Measurements from ENCODE around the gene ZFR2.
A peak's percentile ranks its signal among the peaks of the same experiment; 100 is the strongest.
"Not testable (repeated sequence)": the region's sequence is repeated elsewhere in the genome, so short reads cannot be mapped to it uniquely, and the experiment has no call there.

Gene ZFR2

DNA sequence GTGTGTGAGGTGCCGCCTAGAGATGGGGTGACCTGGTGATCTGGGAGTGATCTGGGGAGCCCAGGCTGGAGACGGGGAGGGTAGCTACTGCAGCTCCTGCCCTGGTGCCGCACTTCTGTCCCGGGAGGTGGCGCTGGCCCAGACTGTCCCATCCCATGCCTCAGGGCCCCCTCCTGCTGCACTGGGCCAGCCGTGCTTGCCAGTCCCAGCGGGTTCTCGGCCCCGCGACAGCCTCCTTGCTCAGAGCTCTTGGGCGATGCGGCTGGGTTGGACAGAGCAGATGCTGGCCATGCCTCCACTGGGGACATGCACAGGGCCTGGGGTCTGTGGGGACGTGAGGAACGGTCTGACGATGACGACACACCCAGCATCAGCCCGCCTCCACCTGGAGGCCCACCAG is 99.3 kb downstream of the ZFR2 start:
- DNase-seq = no peak

DNA sequence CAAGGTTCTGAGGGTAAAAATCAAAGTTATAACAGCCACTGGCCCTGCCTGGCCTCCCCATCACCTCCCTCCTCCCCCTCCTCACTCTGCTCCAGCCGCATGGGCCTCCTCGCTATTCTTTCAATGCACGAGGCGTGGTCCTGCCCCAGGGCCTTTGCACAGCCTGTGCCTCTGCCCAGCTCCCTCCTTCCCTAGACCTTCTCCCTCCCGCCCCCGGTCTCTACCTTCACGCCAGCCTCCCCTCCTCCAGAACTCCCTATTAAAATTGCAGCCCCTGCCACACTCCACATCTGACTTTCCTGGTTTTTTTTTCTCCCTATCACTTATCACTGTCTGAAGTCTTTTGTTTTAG is 100.1 kb downstream of the ZFR2 start:
- no peak for DNase-seq

DNA sequence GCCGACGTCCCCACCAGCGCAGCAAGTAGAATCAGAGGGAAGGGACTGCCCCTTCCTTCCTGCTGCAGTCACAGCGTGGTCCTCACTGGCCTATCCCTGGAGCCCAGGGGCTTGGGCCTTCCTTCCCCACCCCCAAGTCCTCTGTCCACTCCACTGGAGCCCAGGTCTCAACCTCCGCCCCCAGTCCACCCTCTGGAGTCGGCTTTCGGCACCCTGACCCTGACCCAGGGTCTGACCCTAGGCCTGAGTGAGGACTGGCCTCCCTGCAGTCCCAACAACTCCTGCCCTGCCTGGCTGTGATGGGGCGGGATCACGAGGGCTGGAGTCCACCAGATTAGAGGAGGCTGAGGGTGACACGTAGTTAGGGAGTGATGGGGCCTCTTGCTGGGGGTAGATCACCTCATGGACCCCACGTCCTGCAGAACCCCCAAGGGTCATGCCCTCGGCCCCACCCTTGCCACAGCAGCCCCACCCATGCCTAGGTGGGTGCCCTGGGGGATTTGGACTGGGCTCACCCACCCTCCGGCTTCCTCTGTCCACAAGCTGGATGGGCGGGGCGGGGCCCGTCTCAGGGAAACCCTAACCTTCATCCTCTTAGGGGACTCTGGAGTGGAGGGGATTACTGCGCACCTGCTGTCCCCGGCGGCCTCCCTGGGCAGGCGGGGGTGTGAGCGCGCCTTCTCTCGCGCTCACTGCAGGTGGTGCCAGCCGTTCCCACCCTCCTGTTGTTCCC is 100.7 kb downstream of the ZFR2 start:
- DNase-seq = no peak

DNA sequence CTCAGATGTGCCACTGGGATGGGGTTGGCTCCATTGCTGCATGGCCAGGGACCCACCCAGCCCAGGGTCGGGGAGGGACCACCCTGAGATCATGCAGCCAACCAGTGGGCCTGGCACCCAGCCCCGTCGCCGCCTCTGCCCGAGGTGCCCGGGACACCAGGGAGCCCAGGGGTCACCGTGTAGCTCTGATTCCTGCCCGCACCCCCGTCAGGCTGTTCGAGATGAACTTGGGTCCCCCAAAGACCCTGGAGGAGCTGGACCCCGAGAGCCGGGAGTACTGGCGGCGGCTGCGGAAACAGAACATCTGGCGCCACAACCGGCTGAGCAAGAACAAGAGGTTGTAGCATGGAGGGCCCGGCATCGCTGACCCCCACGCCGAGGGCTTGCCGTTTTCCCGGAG is 101.8 kb downstream of the ZFR2 start:
- no peak for DNase-seq

DNA sequence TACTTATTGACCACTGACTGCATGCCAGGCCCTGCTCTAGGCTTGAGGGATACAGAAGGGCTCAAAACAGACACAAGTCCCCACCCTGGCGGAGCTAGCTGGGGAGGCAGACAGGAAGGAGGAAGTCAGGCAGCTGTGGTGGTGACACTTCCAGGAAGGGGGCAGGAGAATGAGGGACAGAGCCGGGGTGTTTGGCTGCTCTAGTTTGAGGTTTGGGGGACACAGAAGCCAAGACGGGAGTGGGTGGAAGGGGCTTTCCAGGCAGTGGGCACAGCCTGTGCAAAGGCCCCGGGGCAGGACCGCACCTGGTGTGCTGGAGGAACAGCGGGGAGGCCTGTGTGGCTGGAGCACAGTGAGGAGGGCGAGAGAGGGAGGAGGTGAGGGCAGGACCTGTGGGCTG is 102.3 kb downstream of the ZFR2 start:
- DNase-seq = no peak

DNA sequence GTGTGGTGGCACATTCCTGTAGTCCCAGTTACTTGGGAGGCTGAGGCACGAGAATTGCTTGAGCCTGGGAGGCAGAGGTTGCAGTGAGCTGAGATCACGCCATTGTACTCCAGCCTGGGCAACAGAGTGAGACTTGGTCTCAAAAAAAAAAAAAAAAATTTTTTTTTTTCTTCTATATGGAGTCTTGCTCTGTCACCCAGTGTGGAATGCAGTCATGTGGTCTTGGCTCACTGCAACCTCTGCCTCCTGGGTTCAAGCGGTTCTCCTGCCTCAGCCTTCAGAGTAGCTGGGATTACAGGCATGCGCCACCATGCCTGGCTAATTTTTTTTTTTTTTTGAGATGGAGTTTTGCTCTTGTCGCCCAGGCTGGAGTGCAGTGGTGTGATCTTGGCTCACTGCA is 103.1 kb downstream of the ZFR2 start:
- not testable (repeated sequence) for DNase-seq

DNA sequence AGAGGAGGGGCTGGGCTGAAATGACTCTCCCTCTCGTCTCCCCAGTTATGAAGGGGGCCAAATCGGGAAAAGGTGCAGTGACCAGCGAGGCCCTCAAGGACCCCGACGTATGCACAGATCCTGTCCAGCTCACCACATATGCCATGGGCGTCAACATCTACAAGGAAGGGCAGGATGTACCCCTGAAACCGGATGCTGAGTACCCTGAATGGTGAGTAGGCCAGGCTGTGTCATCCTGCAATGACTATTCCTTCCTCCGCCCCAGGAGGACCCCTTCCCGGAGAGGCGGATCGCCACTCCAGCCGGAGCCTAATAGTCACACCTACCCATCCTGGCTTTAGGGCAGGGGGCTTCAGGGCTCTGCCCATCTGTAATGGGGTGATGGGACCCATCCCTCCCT is 103.7 kb downstream of the ZFR2 start:
- DNase-seq = no peak

DNA sequence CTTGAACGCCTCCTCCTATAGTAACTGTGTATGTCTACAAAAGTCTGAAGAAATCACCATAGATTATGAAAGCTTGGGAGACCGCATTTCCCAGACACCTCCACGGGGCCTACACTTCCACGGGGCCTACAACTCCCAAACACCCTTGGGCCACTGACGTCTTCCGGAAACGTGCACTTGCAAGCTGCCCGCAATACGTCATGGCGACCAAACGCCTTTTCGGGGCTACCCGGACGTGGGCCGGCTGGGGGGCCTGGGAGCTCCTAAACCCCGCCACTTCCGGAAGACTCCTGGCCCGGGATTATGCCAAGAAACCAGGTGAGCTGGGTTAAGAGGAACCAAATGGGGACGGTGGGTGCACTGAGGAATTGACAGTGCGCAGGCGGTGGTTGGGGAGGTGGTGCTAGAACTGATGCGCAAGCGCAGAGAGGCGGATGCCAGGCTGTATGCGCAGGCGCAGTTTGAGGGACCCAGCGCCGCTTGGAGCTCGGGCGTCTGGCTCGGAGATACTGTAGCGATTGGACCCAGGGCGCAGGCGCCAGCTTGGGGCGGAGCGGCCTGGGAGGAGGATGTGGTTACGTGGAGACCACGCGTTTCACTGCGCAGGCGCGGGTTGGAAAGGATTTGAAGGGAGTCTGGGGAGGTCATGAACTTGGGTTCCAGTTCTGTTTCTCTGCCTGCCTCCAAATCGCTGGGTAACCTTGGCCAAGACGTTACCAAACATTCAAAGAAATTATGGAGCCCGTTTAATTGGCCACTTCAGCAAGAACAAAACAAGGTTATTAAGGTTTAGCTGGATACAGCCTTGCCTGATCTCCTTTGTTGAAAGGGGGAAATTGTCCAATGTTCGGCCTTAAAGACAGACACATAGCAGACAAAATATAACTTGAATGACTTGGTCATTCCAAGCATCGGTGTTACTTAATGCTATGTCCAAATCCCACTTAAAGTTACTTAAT is 106.1 kb downstream of the ZFR2 start, which contains the start of gene MRPL54:
Gene MRPL54, plus strand, starts transcription at position 182 of the 959 bp plus-strand sequence. Its CDS starts 19 bp downstream, at position 201.
- DNase-seq = peak; percentile 99

DNA sequence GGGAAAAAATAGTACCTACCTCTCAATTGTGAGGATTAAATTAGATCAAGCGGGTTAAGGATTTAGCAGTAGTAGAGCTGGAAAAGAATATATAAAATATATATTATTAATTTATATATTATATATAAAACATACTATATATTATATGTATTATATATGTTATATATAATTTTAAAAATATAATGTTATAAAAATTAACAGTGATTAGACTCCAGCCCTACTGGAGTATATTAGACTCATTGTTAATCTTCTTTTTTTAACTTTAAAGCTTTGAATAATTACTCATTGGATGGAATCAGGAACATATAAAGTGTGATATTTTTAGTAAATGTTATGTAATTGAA is 106.7 kb downstream of the ZFR2 start:
- no peak for DNase-seq

DNA sequence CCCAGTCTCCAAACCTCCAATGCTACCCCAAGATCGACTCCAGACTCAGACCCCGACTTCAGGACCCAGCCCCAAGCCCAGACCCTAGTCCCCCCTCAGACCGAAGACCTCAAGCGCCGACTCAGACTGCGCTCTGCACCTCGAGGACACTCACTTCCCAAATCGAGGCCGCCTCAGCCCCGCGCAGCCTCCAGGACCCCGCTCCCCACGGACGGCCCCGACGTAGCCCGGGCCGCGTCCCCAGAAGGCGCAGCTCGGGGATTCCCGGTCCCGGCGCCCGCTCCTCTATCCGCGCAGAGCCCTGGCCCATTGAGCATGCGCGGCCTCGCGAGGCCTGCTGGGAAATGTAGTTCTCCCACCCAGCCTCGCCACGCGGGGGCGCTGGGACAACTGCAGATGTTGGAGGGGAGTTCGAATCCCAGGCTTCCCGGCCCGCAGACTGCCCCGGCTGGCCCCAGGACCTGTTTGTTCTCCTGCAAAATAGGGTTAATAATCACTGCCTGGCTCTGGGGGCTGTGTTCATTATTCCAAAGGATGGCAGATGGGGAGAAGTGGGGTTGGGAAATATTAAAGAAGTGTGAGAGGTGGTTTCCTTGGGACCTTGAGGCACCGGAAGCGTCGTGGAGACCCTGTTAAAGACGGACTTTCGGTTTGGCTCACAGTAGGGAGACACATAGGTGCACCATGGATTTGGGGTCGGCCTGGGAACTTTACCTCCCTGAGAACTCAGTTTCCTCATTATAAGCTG is 107.3 kb downstream of the ZFR2 start, which contains the start of gene APBA3:
Gene APBA3, minus strand, starts transcription at position 311 of the 748 bp plus-strand sequence. CDS start 1,428 bp downstream, outside the sequence.
- DNase-seq = peak; percentile 76

DNA sequence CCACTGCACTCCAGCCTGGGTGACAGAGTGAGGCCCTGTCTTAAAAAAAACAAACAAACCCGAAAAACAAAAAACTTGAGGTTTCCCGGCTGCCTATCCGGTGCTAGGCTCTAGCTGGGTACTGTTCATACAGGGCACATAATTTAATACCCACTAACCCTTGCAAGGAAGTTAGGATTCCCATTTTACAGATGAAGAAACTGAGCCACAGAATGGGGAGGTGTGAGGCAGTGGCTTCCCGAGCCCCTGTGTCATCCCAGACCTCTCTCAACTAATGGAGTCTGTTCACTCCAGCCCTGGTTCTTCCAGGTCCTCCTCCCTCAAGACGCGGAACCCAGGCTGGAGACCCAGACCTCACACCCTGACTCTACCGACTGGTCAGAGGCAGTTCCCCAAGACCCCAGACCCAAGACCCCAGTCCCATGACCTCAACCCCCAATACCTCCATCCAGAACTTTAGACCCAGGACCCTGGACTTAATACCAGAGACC is 107.9 kb downstream of the ZFR2 start:
- no peak for DNase-seq

DNA sequence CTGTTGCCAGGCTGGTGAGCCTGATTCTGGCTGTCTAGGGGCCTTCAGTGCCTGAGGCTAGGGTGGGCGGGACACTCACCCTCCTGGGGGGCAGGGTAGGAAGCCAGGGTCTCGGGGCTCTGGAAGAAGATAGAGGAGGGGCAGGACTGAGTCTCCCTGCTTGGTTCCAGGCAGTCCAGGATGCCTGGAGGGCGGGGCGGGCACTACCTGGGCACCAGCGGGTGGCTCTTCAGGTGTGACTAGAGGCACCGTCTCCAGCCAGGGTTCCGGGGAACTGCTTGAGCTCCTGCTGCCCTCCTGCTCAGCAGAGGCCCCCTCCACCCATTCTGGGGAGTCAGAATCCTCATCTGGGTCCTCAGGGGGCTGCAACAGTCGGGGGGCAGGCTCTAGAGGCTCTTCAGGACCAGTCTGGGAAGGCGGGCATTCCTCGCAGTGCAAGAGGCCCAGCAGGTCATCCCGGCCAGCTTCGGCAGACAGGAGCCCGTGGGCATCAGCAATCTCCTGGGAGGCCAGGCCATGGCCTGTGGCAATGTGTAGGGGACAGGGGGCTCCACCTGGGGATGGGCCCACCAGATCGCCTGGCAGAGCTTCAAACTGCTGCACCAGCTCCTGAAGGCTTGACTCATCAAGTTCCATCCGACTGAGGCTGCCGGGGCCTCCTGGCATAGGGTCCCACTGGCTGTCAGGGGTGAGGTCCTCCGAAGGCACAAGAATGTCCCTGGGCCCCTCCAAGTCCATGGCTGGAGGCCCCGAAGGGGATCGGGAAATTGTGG is 109.2 kb downstream of the ZFR2 start:
- DNase-seq = no peak

DNA sequence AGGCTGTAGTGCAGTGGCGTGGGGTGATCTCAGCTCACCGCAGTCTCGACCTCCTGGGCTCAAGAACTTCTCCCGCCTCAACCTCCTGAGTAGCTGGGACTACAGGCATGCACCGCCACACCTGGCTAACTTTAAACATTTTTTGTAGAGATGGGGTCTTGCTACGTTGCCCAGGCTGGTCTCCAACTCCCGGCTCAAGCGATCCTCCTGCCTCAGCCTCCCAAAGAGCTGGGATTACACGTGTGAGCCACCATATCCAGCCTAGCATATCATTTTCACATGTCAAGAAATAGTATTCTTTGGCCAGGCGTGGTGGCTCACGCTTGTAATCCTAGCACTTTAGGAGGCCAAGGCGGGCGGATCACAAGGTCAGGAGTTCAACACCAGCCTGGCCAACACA is 110.5 kb downstream of the ZFR2 start:
- not testable (repeated sequence) for DNase-seq

DNA sequence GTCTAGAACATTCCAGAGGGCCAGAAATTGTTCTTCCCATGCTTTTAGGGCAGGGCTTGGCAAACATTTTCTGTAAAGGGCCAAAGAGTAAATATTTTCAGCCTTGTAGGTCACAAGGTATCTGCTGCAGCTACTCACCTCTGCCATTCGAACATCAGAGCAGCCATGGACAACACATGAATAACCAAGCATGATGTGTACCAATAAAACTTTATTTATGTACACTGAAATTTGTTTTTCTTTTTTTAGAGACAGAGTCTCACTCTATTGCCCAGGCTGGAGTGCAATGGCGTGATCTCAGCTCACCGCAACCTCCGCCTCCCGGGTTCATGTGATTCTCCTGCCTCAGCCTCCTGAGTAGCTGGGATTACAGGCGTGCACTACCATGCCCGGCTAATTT is 111.1 kb downstream of the ZFR2 start:
- not testable (repeated sequence) for DNase-seq
